Breast epithelium (tissue), 3 donors: Measurements from ENCODE around the gene UNC45B.
"Not testable (repeated sequence)": the region's sequence is repeated elsewhere in the genome, so short reads cannot be mapped to it uniquely, and the experiment has no call there.

ENCODE experiments used
- CTCF ChIP-seq, 3 donors: fragments of 450-650 bp; IDR thresholded peaks; one replicate each; pipeline ENCODE4 v1.5.1; 2016 to 2017; ENCODE audit warnings: antibody characterized with exemption in 3 of 3, mild to moderate bottlenecking in 3 of 3, moderate library complexity in 3 of 3
- POLR2A ChIP-seq: fragments of 450-650 bp; IDR thresholded peaks from one replicate; pipeline ENCODE4 v1.6.1; 2016; ENCODE audit warnings: antibody characterized with exemption, mild to moderate bottlenecking, moderate library complexity
- POLR2AphosphoS5 ChIP-seq, 3 donors: sonication (generic); formaldehyde crosslinking; IDR thresholded peaks; one replicate each; pipeline ENCODE4 v1.6.1; 2017; ENCODE audit warnings: antibody characterized with exemption in 3 of 3

- TF ChIP-seq POLR2AphosphoS5 (IDR thresholded peaks at IDR 0.05); CTCF (IDR thresholded peaks at IDR 0.05); POLR2A: not testable (repeated sequence)
These were observed 3.5 kb downstream of the UNC45B start for GRCh38 chr17:35151080-35151479.
